ENCODE measurements around the gene GBP3.

DNA sequence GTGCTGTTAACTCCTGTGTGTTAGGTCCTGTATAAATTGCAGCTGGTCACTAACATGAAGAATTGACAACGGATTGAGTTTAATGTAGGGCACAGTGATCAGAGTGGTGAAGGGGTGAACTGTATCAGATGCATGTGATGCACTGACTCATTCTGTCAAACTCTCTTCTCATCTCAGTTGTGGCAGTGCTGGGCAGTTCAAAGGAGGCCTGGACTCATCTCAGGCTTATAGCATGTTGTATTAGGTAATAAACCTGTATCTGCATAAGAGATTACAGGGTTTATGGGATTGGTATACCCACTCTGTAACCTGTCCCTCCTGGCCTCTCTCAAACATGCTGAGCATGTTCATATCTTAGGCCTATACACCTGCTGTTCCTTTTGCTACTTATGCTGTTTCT lies 12.4 kb upstream of the GBP3 start:
- TF ChIP-seq ELF4 (IDR thresholded peaks at IDR 0.05) (no peak), FOXM1 (IDR thresholded peaks at IDR 0.05; ENCODE audit: borderline replicate concordance) (no peak), CTBP1 (IDR thresholded peaks at IDR 0.05; ENCODE audit: borderline replicate concordance) (no peak), SUZ12 (IDR thresholded peaks at IDR 0.05) (no peak), SP1 (IDR thresholded peaks at IDR 0.05) (no peak), FOXA1 (IDR thresholded peaks at IDR 0.05) (no peak), HDGF (IDR thresholded peaks at IDR 0.05; ENCODE audit: borderline replicate concordance) (no peak), BHLHE40 (IDR thresholded peaks at IDR 0.05; ENCODE audit: borderline replicate concordance) (no peak), FOXK2 (IDR thresholded peaks at IDR 0.05) (no peak), ARNT (IDR thresholded peaks at IDR 0.05) (no peak), L3MBTL2 (conservative IDR thresholded peaks at IDR 0.05) (no peak)

Measured in HEK293T (cell line).